ENCODE results near the gene MS4A14.

GRCh38 chr11:60370252-60370810 lies 25.9 kb upstream of the MS4A14 start:
- TF ChIP-seq CTCF (IDR thresholded peaks at IDR 0.05; ENCODE audit: low read depth, low read length, poor library complexity, severe bottlenecking) (no peak), EZH2phosphoT487 (IDR thresholded peaks at IDR 0.05; ENCODE audit: borderline replicate concordance, low read length) (no peak)
